NCI-H524 (cell line): ENCODE results near the gene TMEM97.

Experiments
- DNase-seq, 2 experiments: peaks; one replicate each; lab custom pipeline; 2025; lab: John Stamatoyannopoulos, UW

Gene TMEM97

GRCh38 chr17:28365487-28365886, 46.5 kb downstream of the TMEM97 start:
- DNase-seq = peak; percentile 64 to 90

- DNase-seq = no peak
Measured at GRCh38 chr17:28366605-28367004, 47.6 kb downstream of the TMEM97 start.

- DNase-seq = no peak
Measured at GRCh38 chr17:28367641-28368305, 48.8 kb downstream of the TMEM97 start.

- no peak for DNase-seq
Measured at GRCh38 chr17:28368306-28368831, 49.4 kb downstream of the TMEM97 start.

GRCh38 chr17:28368915-28369683, 50.1 kb downstream of the TMEM97 start:
- no peak for DNase-seq

GRCh38 chr17:28369684-28370034, 50.7 kb downstream of the TMEM97 start:
- DNase-seq = peak in 1 of 2 experiments; percentile 47

GRCh38 chr17:28370035-28370743, 51.2 kb downstream of the TMEM97 start, which contains the start of gene VTN:
VTN (minus strand) TSS chr17:28370307; CDS start chr17:28370203, 104 bp downstream.
- DNase-seq = peak in 1 of 2 experiments; percentile 26

- DNase-seq = no peak
Measured at GRCh38 chr17:28370744-28371103, 51.7 kb downstream of the TMEM97 start.

- DNase-seq = peak; percentile 97 to 99
Measured at GRCh38 chr17:28371245-28372202, 52.5 kb downstream of the TMEM97 start, which contains the start of gene SARM1. SARM1 (plus strand) TSS chr17:28371694; CDS start chr17:28372033, 339 bp downstream.

GRCh38 chr17:28372203-28372944, 53.4 kb downstream of the TMEM97 start:
- DNase-seq = peak; percentile 40 to 60

- DNase-seq = peak in 1 of 2 experiments; percentile 36
Measured at GRCh38 chr17:28372945-28373274, 53.9 kb downstream of the TMEM97 start.
